ENCODE measurements around the gene KDM7A.

- TF ChIP-seq CTCF (IDR thresholded peaks at IDR 0.05) (no peak), SREBF2 (IDR thresholded peaks at IDR 0.05) (no peak), CHD2 (IDR thresholded peaks at IDR 0.05; ENCODE audit: low read length, partially characterized antibody) (no peak), NR3C1 (IDR thresholded peaks at IDR 0.05) (no peak), POLR2A (IDR thresholded peaks at IDR 0.05; ENCODE audit: low read length) (no peak), RAD21 (conservative IDR thresholded peaks at IDR 0.05 in 1 of 2, IDR thresholded peaks at IDR 0.05 in 1 of 2) (no peak), SMC3 (IDR thresholded peaks at IDR 0.05) (no peak), POLR2AphosphoS2 (conservative IDR thresholded peaks at IDR 0.05; ENCODE audit: low read length) (no peak), ZSCAN20 (CRISPR knock-in tag; IDR thresholded peaks at IDR 0.05) (no peak), MYC (IDR thresholded peaks at IDR 0.05; ENCODE audit: borderline replicate concordance, low read length) (no peak)
These were observed 118.3 kb downstream of the KDM7A start for GRCh38 chr7:140058517-140058916.

Data from A549 (cell line).